ENCODE data around the gene IL16.

Gene IL16

GRCh38 chr15:81349271-81349670 lies 152.6 kb downstream of the IL16 start:
- H3K27me3 ChIP-seq = no peaks in the 10 kb centered on the region
- no peaks in the 10 kb centered on the region for H3K9me3 ChIP-seq (replicated peaks in 1 of 11)
- H3K4me1 ChIP-seq = no peaks in the 10 kb centered on the region

GRCh38 chr15:81351651-81352050 lies 155.0 kb downstream of the IL16 start:
- Histone ChIP-seq H4K20me1 (no peaks in the 10 kb centered on the region), H3K4me3 (no peak overlapping the region), H3K9me3 (replicated peaks in 1 of 11) (no peaks in the 10 kb centered on the region), H3K4me2 (no peak overlapping the region), H3K27ac (no peak overlapping the region), H3K4me1 (no peaks in the 10 kb centered on the region), H3K36me3 (no peaks in the 10 kb centered on the region), H3K27me3 (no peaks in the 10 kb centered on the region), H3K9ac (no peak overlapping the region)
- TF ChIP-seq Cebpa-rat (IDR thresholded peaks at IDR 0.05) = no peak

More at GRCh38 chr15:81349271-81349670, 152.6 kb downstream of the IL16 start:
- Histone ChIP-seq H3K4me2 (no peak overlapping the region), H3K4me3 (no peak overlapping the region), H3K9ac (no peak overlapping the region), H3K27ac (no peak overlapping the region), H4K20me1 (no peaks in the 10 kb centered on the region), H3K36me3 (no peaks in the 10 kb centered on the region)
- TF ChIP-seq Cebpa-rat (IDR thresholded peaks at IDR 0.05) = no peak

- Histone ChIP-seq H3K27ac (no peak overlapping the region), H3K4me2 (no peak overlapping the region), H3K4me1 (no peaks in the 10 kb centered on the region), H3K4me3 (no peak overlapping the region), H3K36me3 (no peaks in the 10 kb centered on the region), H3K9ac (no peak overlapping the region), H3K27me3 (no peaks in the 10 kb centered on the region), H3K9me3 (replicated peaks in 1 of 11) (no peaks in the 10 kb centered on the region), H4K20me1 (no peaks in the 10 kb centered on the region)
- no peak for TF ChIP-seq Cebpa-rat (IDR thresholded peaks at IDR 0.05)
These were observed 159.6 kb downstream of the IL16 start for GRCh38 chr15:81356252-81356651.

GRCh38 chr15:81357180-81357686 lies 160.6 kb downstream of the IL16 start:
- Histone ChIP-seq H3K4me1 (no peaks in the 10 kb centered on the region), H3K9me3 (replicated peaks in 1 of 11) (no peaks in the 10 kb centered on the region), H4K20me1 (no peaks in the 10 kb centered on the region), H3K36me3 (no peaks in the 10 kb centered on the region), H3K4me3 (no peak overlapping the region), H3K27me3 (no peaks in the 10 kb centered on the region), H3K4me2 (no peak overlapping the region), H3K27ac (no peak overlapping the region), H3K9ac (no peak overlapping the region)
- TF ChIP-seq Cebpa-rat (IDR thresholded peaks at IDR 0.05) = no peak

- H3K4me2 ChIP-seq = no peak overlapping the region
- no peak overlapping the region for H3K9ac ChIP-seq
- H3K36me3 ChIP-seq = no peaks in the 10 kb centered on the region
- no peaks in the 10 kb centered on the region for H3K4me1 ChIP-seq
- H3K27me3 ChIP-seq = no peaks in the 10 kb centered on the region
- no peak overlapping the region for H3K27ac ChIP-seq
- no peaks in the 10 kb centered on the region for H3K9me3 ChIP-seq (replicated peaks in 1 of 11)
- H4K20me1 ChIP-seq = no peaks in the 10 kb centered on the region
- H3K4me3 ChIP-seq = no peak overlapping the region
- no peak for TF ChIP-seq Cebpa-rat (IDR thresholded peaks at IDR 0.05)
These were observed 161.6 kb downstream of the IL16 start for GRCh38 chr15:81358248-81358647.

- H3K9ac ChIP-seq = no peak overlapping the region
- H3K4me3 ChIP-seq = no peak overlapping the region
- no peaks in the 10 kb centered on the region for H3K4me1 ChIP-seq
- TF ChIP-seq Cebpa-rat (IDR thresholded peaks at IDR 0.05) = no peak
- no peaks in the 10 kb centered on the region for H3K9me3 ChIP-seq (replicated peaks in 1 of 11)
- H4K20me1 ChIP-seq = no peaks in the 10 kb centered on the region
- no peaks in the 10 kb centered on the region for H3K36me3 ChIP-seq
- H3K27me3 ChIP-seq = no peaks in the 10 kb centered on the region
- H3K27ac ChIP-seq = no peak overlapping the region
- H3K4me2 ChIP-seq = no peak overlapping the region
These were observed 163.8 kb downstream of the IL16 start for GRCh38 chr15:81360491-81360890.

GRCh38 chr15:81361891-81362290 lies 165.2 kb downstream of the IL16 start:
- no peaks in the 10 kb centered on the region for H3K9me3 ChIP-seq (replicated peaks in 1 of 11)
- no peaks in the 10 kb centered on the region for H3K36me3 ChIP-seq
- no peak for TF ChIP-seq Cebpa-rat (IDR thresholded peaks at IDR 0.05)
- no peaks in the 10 kb centered on the region for H3K27me3 ChIP-seq
- H3K4me2 ChIP-seq = no peak overlapping the region
- H3K27ac ChIP-seq = no peak overlapping the region
- H4K20me1 ChIP-seq = no peaks in the 10 kb centered on the region
- no peak overlapping the region for H3K4me3 ChIP-seq
- no peak overlapping the region for H3K9ac ChIP-seq
- no peaks in the 10 kb centered on the region for H3K4me1 ChIP-seq

- no peak overlapping the region for H3K27ac ChIP-seq
- H3K4me2 ChIP-seq = no peak overlapping the region
- H3K36me3 ChIP-seq = no peaks in the 10 kb centered on the region
- no peak overlapping the region for H3K4me3 ChIP-seq
- H3K9ac ChIP-seq = no peak overlapping the region
- H4K20me1 ChIP-seq = no peaks in the 10 kb centered on the region
- TF ChIP-seq Cebpa-rat (IDR thresholded peaks at IDR 0.05) = no peak
- no peaks in the 10 kb centered on the region for H3K27me3 ChIP-seq
- H3K9me3 ChIP-seq (replicated peaks in 1 of 11) = no peaks in the 10 kb centered on the region
- H3K4me1 ChIP-seq = no peaks in the 10 kb centered on the region
These were observed 166.1 kb downstream of the IL16 start for GRCh38 chr15:81362790-81363189.

GRCh38 chr15:81363276-81363675 lies 166.6 kb downstream of the IL16 start:
- Histone ChIP-seq H3K9me3 (replicated peaks in 1 of 11) (no peaks in the 10 kb centered on the region), H4K20me1 (no peaks in the 10 kb centered on the region), H3K4me2 (no peak overlapping the region), H3K4me1 (no peaks in the 10 kb centered on the region), H3K27ac (no peak overlapping the region), H3K27me3 (no peaks in the 10 kb centered on the region), H3K9ac (no peak overlapping the region), H3K36me3 (no peaks in the 10 kb centered on the region), H3K4me3 (no peak overlapping the region)
- TF ChIP-seq Cebpa-rat (IDR thresholded peaks at IDR 0.05) = no peak
